Measurements from ENCODE around the gene IL18RAP.

The IL18RAP gene

DNA sequence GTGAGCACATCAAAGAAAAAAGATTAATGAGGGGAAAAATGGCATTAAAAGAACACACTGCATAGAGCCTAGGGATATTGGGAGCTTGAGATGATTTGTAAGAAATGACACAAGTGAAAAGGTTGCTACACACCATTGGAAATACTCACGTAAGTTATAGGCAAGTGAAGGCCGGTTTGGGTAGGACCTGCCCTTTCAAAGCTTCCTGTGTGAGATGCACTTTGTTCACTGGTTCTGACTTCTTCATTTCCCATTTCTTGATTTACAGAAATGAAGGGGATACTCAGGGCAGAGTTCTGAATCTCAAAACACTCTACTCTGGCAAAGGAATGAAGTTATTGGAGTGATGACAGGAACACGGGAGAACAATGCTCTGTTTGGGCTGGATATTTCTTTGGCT is at the start of gene IL18RAP:
TSS of gene IL18RAP (plus strand) at position 251 of the 400 bp plus-strand sequence. CDS start at position 369, 118 bp downstream.
- DNase-seq = no peak

DNA sequence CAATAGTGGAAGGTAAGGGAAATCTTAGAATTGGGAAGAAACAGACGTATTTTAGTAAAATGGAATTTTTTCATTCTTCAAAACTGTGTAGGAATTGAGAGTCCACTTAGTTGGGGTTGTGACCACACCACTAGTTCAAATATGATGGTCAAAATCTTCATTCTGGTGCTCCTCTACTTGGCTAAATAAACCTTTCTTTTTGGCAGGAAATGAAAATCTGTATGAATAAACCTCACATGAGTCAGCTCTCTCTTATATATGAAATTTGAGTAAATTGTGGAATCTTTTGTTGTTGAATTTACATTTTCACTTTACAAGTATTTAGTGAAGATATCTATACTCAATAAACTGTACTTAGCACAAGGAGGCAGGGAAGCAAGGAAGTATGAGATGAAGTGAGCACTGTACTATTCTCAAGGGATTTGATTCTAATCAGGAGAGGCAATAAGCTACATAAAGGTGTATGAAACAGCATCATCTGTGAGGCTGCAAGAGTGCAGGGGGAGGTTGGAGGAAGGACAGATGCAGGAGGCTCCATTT is 46.8 kb upstream of the IL18RAP start:
- DNase-seq = no peak

DNA sequence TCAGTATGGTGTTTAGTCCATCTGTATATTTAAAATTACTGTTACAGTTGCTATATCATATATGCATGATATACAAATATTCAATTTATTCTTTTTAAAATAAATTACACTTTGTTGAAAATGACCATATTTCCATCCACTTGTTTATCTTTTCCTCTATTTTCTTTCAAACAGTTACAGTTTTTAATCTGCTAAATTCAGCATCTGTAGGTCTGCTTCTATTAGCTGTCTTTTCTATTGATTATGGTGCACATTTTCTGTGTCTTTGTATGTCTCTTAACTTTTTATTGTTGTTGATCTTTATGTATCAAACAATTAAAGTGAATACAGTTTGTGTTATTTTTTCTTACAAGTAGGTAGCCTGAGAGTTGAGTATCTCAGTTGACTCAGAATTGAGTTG is 39.2 kb upstream of the IL18RAP start:
- DNase-seq = no peak

DNA sequence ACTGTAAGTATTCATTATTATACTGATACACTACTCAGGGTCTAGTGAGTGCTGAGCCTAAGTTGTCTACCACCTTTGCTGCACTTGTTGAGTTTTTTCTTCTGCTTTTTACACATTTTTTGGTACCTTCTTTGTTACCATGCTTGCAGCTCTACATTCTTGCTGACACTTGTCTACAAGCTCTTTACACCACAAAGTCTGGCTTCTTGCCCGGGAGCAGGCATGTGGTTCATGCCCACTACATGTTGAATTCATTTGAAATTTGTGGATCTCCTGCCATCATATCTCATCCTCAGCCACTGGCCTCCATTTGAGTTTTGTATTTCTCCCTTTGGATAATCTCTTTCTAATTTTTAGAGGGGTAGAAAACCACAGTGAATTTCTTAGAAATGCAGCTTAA is 37.4 kb upstream of the IL18RAP start:
- no peak for DNase-seq

DNA sequence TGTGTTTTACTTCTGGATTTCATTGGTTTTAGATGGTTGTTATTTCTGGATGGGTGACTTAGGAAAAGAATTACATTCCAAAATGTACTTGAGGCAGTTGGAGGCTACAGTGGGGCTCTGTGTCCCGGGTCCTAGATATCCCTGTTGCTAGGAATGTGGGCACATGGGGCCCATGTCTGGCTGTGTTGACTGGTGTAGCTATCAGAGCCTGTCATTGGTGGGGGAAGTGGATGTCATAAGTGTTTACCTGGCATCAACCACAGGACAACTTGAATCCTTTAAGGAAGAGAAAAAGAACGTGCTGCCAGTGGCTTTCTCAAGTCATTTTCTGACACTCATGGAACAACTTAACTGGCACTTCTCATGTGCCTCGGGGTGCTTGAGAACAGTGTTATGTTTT is 37.0 kb upstream of the IL18RAP start:
- DNase-seq = no peak

DNA sequence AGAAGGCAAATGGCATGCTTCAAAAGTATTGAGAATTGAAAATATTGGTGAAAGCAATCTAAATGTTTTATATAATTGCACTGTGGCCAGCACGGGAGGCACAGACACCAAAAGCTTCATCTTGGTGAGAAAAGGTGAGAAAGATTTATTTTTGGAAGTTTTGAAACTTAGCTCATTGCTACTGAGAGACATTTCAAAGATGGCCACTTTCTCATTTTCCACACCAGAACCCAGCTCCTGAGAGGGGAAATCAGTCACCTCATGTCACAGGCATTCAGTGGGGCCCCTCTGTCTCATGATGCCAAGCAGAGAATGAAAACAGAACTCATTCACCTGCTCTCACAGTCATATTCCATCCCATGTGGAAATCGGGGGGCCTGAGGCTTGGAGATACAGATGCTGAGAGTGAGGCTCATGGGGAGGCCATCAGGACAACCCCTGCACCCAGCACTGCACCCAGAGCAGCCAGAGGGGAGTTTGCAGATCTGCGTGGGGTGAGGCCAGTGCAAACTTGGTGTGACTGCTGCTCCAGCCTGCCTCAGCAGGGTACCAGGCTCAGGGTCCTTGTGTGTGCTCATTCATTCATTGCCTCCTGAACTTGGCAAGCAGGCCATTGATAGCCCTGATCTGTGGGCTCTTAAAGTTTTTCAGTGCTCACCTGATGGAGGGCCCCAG is 36.0 kb upstream of the IL18RAP start:
- DNase-seq = no peak

- DNase-seq = no peak
Observed at GRCh38 chr2:102387763-102388546, 35.0 kb upstream of the IL18RAP start.

GRCh38 chr2:102391565-102391964 is 31.4 kb upstream of the IL18RAP start:
- DNase-seq = no peak

GRCh38 chr2:102392096-102392495 is 30.9 kb upstream of the IL18RAP start:
- DNase-seq = no peak

DNA sequence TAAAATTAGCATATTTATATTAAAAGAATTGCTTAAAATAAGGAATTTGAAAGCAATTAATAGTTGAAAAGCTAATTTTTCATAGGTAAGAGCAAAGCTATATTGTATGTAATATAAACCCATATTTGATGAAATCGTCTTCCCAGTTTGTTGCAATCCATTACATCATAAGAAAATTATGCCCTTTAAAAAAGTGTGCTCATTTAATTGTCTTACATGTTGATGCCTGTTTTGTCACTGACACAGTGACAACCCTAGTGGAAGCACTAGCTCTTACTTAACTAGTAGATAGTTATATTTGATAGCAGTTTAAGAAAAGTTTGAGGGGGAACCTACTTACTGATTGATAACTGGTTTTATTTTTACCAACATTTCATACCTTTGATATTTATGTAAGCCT is 30.0 kb upstream of the IL18RAP start:
- no peak for DNase-seq

DNA sequence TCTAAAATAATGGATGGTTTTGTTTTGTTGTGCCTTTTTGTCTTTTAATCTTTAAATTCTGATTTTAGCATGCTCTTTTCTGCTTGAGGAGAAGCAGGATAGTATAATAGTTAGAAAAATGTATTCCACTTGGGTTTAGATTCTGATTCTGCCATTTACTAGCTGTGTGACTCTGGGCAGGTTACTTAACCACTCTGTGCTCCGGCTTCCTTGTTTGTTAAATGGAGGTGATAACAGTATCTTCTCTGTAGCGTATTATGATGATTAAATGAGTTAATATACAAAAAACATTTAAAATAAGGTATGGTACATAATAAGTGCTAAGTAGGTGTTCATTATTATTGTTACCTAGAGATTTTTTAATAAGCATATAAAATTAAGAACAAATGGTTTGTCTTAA is 26.9 kb upstream of the IL18RAP start:
- no peak for DNase-seq

DNA sequence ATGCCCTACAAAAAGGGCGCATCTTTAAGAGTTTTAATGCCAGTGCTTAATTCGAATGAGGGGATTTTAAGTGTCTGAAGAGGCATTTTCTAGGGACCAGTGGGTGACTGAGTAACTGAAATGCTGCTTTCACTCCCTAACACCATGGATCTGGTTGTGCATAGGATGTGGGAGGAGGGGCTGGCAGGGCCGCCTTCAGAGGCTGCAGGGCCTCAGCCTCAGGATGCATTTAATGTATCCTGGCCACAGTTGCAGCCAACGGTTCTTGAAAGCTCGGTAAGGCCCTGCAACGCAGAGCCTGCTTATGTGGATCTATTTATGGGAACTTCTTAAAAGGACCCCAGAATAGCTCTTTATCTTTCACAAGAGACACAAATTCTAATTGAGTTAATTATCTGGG is 25.8 kb upstream of the IL18RAP start:
- DNase-seq = no peak

GRCh38 chr2:102399499-102400141 is 23.3 kb upstream of the IL18RAP start:
- DNase-seq = no peak

- no peak for DNase-seq
Observed at GRCh38 chr2:102401456-102401855, 21.5 kb upstream of the IL18RAP start.

DNA sequence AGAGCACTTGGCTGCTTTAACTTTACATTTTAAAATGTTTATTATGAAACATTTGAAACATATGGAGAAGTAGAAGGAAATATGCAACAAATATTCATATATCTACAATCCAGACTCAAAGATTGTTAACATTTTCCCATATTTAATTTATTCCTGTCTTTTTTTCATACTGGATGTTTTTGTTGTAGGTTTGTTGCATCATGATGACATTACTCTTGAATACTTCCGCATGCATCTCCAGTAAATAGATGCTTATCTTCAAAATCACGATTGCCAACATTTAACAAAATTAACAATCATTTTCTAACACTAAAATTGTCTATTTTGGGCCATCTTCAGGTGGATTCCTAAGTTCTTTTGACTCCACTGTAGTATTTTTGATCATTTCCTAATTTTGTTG is 21.1 kb upstream of the IL18RAP start:
- DNase-seq = no peak

DNA sequence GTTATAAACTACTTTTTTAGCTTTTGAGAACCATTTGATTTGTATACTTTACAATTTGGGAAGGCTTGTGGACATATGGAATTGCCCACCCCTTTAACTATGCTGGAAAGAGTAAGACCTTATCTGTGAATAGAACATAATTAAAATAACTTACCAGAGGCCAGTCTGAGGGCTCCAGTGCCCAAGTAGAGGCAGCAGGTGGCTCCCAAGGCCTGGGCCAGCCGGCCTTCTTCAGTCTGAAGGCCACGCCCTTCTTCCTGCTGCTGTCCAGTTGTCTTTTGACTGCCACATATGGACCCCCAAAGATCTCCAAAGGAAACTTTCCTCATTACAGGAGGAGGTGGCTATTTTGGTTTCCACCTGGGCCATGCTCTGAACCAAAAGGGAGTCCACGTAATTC is 12.0 kb upstream of the IL18RAP start:
- DNase-seq = no peak

- no peak for DNase-seq
Observed at GRCh38 chr2:102412199-102412598, 10.8 kb upstream of the IL18RAP start.

DNA sequence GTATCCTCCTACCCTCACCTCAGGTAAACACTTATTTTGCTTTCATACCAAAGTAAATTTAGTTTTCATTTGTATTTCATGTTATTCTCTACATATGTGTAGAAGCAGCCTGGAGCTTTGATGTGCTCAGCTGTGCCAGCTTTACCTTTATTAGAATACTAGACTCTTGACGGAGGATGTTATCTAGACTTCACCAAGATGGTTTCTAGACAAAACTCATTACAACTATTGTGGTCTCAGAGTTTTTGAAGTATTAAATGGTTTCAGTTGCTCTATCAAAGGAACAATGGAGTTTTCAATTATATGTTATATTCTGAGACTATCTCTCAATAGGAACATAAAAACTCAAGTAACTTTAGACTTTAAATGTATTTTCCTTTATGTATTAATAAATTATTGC is 5.0 kb upstream of the IL18RAP start:
- DNase-seq = no peak

GRCh38 chr2:102418421-102418961 is 4.5 kb upstream of the IL18RAP start:
- no peak for DNase-seq

DNA sequence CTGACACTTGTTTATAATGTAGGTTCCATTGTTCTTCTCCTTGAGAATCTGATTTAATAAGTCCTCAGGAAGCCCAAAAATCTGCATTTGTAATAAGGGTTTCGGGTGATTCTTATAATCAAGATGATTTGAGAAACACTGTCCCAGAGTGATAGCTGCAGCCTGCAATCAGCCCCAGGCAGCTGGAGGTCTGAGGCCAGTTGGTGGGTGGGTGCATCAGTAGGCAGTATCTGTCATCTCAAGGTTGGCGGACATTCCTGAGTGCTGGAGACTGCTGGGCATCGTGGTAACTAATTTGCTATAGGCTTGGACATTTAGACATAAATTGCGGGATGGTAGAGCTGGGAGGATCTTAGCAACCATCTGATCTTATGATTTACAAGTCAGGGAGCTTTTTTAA is 2.7 kb upstream of the IL18RAP start:
- no peak for DNase-seq

DNA sequence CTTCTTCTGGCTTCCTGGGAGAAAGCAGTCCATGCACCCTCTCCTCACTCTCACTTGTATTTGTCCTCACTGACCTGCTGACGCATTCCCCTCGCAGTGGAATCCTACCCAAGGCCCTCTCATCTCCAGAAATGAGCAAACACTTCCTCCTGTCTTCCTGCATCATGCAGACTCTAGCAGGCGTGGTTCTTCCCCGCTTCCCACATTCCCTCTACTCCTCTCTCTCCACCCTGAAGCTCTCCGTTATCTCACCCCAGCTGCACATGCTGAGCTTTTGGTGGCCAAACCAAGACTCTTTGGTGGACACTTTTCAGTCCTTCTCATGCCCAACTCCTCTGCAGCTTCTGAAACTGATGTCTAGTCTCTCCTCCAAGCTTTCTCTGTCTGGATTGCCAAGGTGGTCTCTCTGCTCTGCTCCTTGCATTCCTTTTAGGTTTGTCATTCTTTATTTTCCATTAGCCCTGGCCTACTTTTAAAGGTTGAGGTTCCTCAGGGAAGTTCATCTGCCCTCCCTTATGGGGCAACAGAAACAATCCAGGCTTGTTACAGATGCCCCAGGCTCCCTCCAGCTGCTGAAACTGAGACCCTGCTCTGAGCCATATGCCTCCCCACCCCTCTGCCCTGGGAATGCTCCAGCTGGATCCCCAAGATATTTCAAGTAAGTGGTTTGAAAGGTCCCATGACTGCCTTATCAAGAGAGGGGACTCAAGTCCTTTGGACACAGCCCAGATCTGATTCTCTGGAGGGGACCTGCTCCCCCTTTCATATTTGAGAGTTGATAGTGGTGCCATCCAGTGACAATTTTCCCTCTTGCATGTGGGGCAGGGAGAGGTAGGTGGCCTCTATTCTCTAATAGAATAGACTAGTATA is 835 bp upstream of the IL18RAP start:
- DNase-seq = no peak

DNA sequence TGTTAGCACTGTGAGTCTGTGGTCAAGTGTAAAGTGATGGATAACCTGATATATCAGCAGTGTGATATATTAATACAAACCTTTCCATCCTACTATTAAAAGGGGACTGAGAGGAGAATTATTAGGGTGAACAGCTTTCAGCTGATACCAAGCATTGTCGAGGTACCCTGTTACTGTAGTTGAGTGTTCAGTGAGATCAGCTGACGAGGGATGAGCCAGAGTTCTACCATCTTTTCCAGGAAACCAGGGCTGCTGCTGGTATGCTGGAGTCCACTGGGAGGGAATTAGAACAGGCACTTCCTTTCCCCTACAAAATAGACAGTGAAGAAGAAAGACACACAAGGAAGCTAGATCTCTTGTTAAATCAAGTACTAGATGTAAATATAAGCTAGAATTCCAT is 408 bp downstream of the IL18RAP start:
- DNase-seq = no peak

DNA sequence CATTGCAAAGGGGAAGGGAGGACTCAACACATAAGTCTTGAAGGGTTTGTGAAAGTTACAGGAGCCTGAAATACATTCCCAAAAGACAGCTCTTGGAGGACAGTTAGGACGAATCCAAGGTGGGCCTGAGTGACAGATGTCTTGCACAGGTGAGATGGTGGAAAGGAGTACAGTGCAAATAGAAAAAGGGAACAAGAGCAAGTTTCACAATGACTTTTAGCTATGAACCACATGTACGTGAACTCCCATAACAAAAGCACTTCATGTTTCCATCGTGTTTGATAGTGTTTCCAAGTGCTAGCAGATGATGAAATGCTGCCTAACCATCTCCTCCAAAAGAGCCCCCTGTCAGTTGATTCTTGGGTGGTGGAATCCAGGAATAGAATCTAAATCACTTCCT is 1.8 kb downstream of the IL18RAP start:
- DNase-seq = no peak

Data from NCI-H524 treated with DMSO at 0.1 percent for 48 hours (cell line).